Adrenal gland (tissue), 5 donors: Measurements from ENCODE around the gene STT3B.

Experiments used
- CTCF ChIP-seq, 6 experiments: fragments of 450-650 bp in 4 of 6; fragments of 200-600 bp in 2 of 6; sonication (generic) in 1 of 6; IDR thresholded peaks; 1 replicate in 5 of 6; 2 replicates in 1 of 6; pipeline versions ENCODE4 v1.5.1 to v1.8.0; 2016 to 2021; ENCODE audit warnings: antibody characterized with exemption in 6 of 6, mild to moderate bottlenecking in 2 of 6, moderate library complexity in 1 of 6
- POLR2A ChIP-seq, 2 donors: fragments of 450-650 bp; IDR thresholded peaks; one replicate each; pipeline ENCODE4 v1.6.1; 2017; ENCODE audit warnings: antibody characterized with exemption in 2 of 2, mild to moderate bottlenecking in 2 of 2, moderate library complexity in 1 of 2
- donor health status: DM: no; HTN: no; CAD: no.

- TF ChIP-seq CTCF (IDR thresholded peaks at IDR 0.05) (no peak), POLR2A (IDR thresholded peaks at IDR 0.05) (no peak)
Observed at GRCh38 chr3:31634476-31634875, 101.8 kb downstream of the STT3B start.
